ENCODE results near the gene SSBP4. TPM values are rescaled to one million over a fixed set of nuclear protein-coding genes. Genes with fewer than 3 reads are reported as not detected.

The SSBP4 gene
- total RNA-seq, 1 donor from 2014 or later = 233 TPM

- DNase-seq (ENCODE audit: low spot score in 2 of 2) = no peak
- intact Hi-C loops (cut with DNase I) = loop anchor here (2.0 kb wide), 1 partner anchor 17 kb away; the partner anchor contains the start of gene SSBP4
- Histone ChIP-seq H3K4me1 (peaks cover 16 to 36% of the 10 kb centered on the region in 2 donors), H3K9me3 (no peaks in the 10 kb centered on the region), H3K4me3 (peak overlapping the region in 1 of 2 donors; percentile 73), H3K27me3 (no peaks in the 10 kb centered on the region), H3K36me3 (peaks cover 3 to 14% of the 10 kb centered on the region in 2 donors), H3K27ac (peak overlapping the region in 1 of 2 donors; percentile 65)
- TF ChIP-seq, protein P1, sequence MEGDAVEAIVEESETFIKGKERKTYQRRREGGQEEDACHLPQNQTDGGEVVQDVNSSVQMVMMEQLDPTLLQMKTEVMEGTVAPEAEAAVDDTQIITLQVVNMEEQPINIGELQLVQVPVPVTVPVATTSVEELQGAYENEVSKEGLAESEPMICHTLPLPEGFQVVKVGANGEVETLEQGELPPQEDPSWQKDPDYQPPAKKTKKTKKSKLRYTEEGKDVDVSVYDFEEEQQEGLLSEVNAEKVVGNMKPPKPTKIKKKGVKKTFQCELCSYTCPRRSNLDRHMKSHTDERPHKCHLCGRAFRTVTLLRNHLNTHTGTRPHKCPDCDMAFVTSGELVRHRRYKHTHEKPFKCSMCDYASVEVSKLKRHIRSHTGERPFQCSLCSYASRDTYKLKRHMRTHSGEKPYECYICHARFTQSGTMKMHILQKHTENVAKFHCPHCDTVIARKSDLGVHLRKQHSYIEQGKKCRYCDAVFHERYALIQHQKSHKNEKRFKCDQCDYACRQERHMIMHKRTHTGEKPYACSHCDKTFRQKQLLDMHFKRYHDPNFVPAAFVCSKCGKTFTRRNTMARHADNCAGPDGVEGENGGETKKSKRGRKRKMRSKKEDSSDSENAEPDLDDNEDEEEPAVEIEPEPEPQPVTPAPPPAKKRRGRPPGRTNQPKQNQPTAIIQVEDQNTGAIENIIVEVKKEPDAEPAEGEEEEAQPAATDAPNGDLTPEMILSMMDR (IDR thresholded peaks at IDR 0.05) = no peak
Measured at GRCh38 chr19:18435842-18436670, 16.9 kb downstream of the SSBP4 start.

- Histone ChIP-seq H3K36me3 (peaks cover 3 to 14% of the 10 kb centered on the region in 2 donors), H3K27me3 (no peaks in the 10 kb centered on the region), H3K27ac (peak overlapping the region; percentile 65 to 86), H3K4me1 (peaks cover 16 to 36% of the 10 kb centered on the region in 2 donors), H3K4me3 (peak overlapping the region; percentile 64 to 73), H3K9me3 (no peaks in the 10 kb centered on the region)
- DNase-seq (ENCODE audit: low spot score in 2 of 2) = peak in 1 of 2 donors; percentile 89
- TF ChIP-seq, protein P1 (IDR thresholded peaks at IDR 0.05) = peak in 1 of 3 experiments; percentile 11
- intact Hi-C loops (cut with DNase I) = loop anchor here (2.0 kb wide), 1 partner anchor 18 kb away; the partner anchor contains the start of gene SSBP4
Measured at GRCh38 chr19:18436671-18437490, 17.7 kb downstream of the SSBP4 start.

GRCh38 chr19:18437491-18438330, 18.5 kb downstream of the SSBP4 start, which contains the start of gene ISYNA1:
TSS of gene ISYNA1 (minus strand) at chr19:18438133. CDS start at chr19:18437979, 154 bp downstream.
- DNase-seq (ENCODE audit: low spot score in 2 of 2) = no peak
- Histone ChIP-seq H3K9me3 (no peaks in the 10 kb centered on the region), H3K4me1 (peaks cover 16 to 36% of the 10 kb centered on the region in 2 donors), H3K27ac (peak within 1 kb of the TSS; percentile 84 to 86), H3K27me3 (no peaks in the 10 kb centered on the region), H3K36me3 (peaks cover 3 to 14% of the 10 kb centered on the region in 2 donors), H3K4me3 (peak within 1 kb of the TSS; percentile 64 to 73)
- TF ChIP-seq, protein P1 (IDR thresholded peaks at IDR 0.05) = no peak
- intact Hi-C loops (cut with DNase I) = loop anchor here (2.0 kb wide), 1 partner anchor 19 kb away; the partner anchor contains the start of gene SSBP4

DNA sequence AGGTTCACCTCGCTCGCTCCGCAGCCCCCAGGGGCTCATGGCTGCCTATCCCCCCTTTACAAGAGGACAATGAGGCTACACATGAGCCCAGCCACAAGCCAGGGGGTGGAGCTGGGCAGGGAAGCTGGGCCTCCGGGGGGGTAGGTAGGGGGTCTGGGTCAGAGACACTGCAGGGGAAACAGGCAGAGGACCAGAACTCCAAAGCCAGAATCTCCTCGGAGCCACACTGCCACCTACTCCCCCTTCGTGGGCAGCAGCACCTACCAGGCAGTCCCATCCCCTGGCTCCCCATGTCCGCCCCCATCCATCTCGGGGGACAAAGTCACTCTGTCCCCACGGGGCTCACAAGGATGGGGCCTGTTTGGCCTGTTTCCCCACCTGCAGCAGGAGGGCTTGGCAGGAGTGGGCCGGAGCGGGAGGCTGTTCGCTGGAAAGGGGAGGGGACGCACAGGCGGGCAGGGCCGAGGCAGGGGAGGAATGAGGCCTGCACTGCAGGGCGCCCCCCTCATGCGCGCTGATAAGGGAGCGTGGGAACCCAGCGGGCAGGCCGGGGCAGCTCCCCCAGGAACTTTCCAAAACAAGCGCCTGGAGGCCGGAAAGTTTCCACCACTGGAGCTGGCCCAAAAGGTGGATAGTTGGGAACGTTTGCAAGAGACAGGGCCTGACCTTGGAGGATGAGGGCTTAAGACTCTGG, 19.3 kb downstream of the SSBP4 start:
- Histone ChIP-seq H3K4me1 (peaks cover 16 to 32% of the 10 kb centered on the region in 2 donors), H3K9me3 (no peaks in the 10 kb centered on the region), H3K4me3 (peak overlapping the region; percentile 64 to 73), H3K36me3 (peaks cover 3 to 20% of the 10 kb centered on the region in 2 donors), H3K27ac (peak overlapping the region; percentile 84 to 86), H3K27me3 (no peaks in the 10 kb centered on the region)
- TF ChIP-seq, protein P1 (IDR thresholded peaks at IDR 0.05) = no peak
- DNase-seq (ENCODE audit: low spot score in 2 of 2) = peak in 1 of 2 donors; percentile 86
- intact Hi-C loops (cut with DNase I) = no loop called here
